ENCODE results near the gene ICA1. TPM values are rescaled to one million over a fixed set of nuclear protein-coding genes. Genes with fewer than 3 reads are reported as not detected.

The ICA1 gene
- total RNA-seq, 1 experiment from 2014 or later: 28.8 TPM

DNA sequence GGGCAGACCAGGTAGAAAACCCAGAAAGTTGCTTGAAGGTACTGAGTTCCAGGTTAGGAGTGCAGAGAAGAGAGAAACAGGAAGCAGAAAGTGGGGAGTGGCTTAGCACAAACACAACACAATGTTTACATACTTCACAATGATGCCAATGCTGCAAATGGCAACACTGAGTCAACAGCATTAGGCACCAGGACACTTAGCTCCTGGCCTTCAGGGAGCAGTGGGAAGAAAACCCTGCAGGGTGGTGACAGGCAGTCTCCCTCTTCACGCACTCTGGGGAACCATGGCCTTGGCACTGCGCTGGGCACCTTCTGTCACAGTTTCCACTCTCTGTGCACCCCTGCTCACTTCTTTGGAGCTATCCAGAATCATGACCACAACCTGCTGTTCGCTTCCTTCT, 7.3 kb downstream of the ICA1 start:
- H2BK15ac ChIP-seq (ENCODE audit: low read depth, low read length): no peak overlapping the region
- H3K27ac ChIP-seq (ENCODE audit: insufficient read length, low read depth, low read length): no peak overlapping the region
- no peaks in the 10 kb centered on the region for H3K27me3 ChIP-seq (ENCODE audit: insufficient read depth, low read length)
- H3K56ac ChIP-seq (ENCODE audit: insufficient read length, low read depth, low read length): no peak overlapping the region
- no peak overlapping the region for H3K9ac ChIP-seq (ENCODE audit: extremely low read depth, insufficient read length, low read length)
- no peak overlapping the region for H2AK5ac ChIP-seq (ENCODE audit: insufficient read length, low read length)
- no peak overlapping the region for H2BK20ac ChIP-seq (ENCODE audit: low read depth, low read length, poor library complexity, severe bottlenecking)
- WGBS (ENCODE audit: extremely low coverage, insufficient read length, low lambda C conversion rate): no CpG with 5 or more reads among the region's 3 CpGs
- TF ChIP-seq, protein P1, sequence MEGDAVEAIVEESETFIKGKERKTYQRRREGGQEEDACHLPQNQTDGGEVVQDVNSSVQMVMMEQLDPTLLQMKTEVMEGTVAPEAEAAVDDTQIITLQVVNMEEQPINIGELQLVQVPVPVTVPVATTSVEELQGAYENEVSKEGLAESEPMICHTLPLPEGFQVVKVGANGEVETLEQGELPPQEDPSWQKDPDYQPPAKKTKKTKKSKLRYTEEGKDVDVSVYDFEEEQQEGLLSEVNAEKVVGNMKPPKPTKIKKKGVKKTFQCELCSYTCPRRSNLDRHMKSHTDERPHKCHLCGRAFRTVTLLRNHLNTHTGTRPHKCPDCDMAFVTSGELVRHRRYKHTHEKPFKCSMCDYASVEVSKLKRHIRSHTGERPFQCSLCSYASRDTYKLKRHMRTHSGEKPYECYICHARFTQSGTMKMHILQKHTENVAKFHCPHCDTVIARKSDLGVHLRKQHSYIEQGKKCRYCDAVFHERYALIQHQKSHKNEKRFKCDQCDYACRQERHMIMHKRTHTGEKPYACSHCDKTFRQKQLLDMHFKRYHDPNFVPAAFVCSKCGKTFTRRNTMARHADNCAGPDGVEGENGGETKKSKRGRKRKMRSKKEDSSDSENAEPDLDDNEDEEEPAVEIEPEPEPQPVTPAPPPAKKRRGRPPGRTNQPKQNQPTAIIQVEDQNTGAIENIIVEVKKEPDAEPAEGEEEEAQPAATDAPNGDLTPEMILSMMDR (conservative IDR thresholded peaks at IDR 0.05): no peak
- H2BK12ac ChIP-seq (ENCODE audit: insufficient read length, low read depth, low read length): no peak overlapping the region
- Mint-ChIP-seq H3K27ac (no peak overlapping the region), H3K27me3 (ENCODE audit: low read depth) (no peaks in the 10 kb centered on the region), H3K36me3 (ENCODE audit: insufficient read depth in 1 of 3, low read depth in 3 of 3) (no peaks in the 10 kb centered on the region), H3K9me3 (no peaks in the 10 kb centered on the region), H3K4me3 (no peak overlapping the region), H3K4me1 (peaks cover 13% of the 10 kb centered on the region in 2 experiments)
- H4K8ac ChIP-seq (replicated peaks; ENCODE audit: insufficient read length, low read depth, low read length): no peak overlapping the region
- H2BK5ac ChIP-seq (ENCODE audit: insufficient read length, low read length): no peak overlapping the region
- H2AFZ ChIP-seq (ENCODE audit: low read length): no peak overlapping the region
- no peaks in the 10 kb centered on the region for H3K9me3 ChIP-seq (ENCODE audit: control insufficient read depth, low read depth, low read length)
- H3T11ph ChIP-seq (ENCODE audit: low read length): no peak overlapping the region
- H2BK120ac ChIP-seq (ENCODE audit: low read depth, low read length, poor library complexity, severe bottlenecking): no peak overlapping the region
- H3K79me1 ChIP-seq (ENCODE audit: insufficient read depth, low read depth, low read length, poor library complexity, severe bottlenecking): no peaks in the 10 kb centered on the region
- no peak overlapping the region for H4K91ac ChIP-seq (ENCODE audit: insufficient read length, low read depth, low read length)
- peaks cover 4% of the 10 kb centered on the region; the same call in 1 of the 2 replicates for H3K4me1 ChIP-seq (ENCODE audit: insufficient read depth, low read length)
- no peak overlapping the region for H3K18ac ChIP-seq (ENCODE audit: insufficient read length, low read depth, low read length)
- DNase-seq: no peak
- H3K23me2 ChIP-seq (ENCODE audit: insufficient read length, low read depth, low read length, poor library complexity, severe bottlenecking): no peaks in the 10 kb centered on the region
- H3K4me2 ChIP-seq (ENCODE audit: insufficient read depth, insufficient read length, low read length): no peak overlapping the region
- H4K5ac ChIP-seq (ENCODE audit: insufficient read length, low read depth, low read length): no peak overlapping the region
- H3K23ac ChIP-seq (ENCODE audit: insufficient read length, low read depth, low read length): no peak overlapping the region
- H3K4ac ChIP-seq (ENCODE audit: low read depth, low read length): no peak overlapping the region
- H3K79me2 ChIP-seq (ENCODE audit: insufficient read depth, low read length): no peaks in the 10 kb centered on the region
- no peaks in the 10 kb centered on the region for H4K20me1 ChIP-seq (ENCODE audit: control insufficient read depth, insufficient read depth, insufficient read length)
- H3K14ac ChIP-seq (ENCODE audit: insufficient read depth, low read length): no peak overlapping the region

All from H9 (cell line).